HepG2 (cell line): ENCODE measurements around the gene TNXB. TPM values are rescaled to one million over a fixed set of nuclear protein-coding genes. Genes with fewer than 3 reads are reported as not detected.

Source experiments
- CBX2 ChIP-seq, 2 experiments: fragments of 200-600 bp in 1 of 2; sonication (generic); formaldehyde crosslinking in 1 of 2; IDR thresholded peaks; 2 replicates each; pipeline versions ENCODE4 v1.7.0 to v1.8.1; 2018 to 2022; ENCODE audit warnings: low read depth in 2 of 2, low read length in 1 of 2, mild to moderate bottlenecking in 1 of 2, missing genetic modification reagents in 1 of 2
- EHMT2 ChIP-seq: fragments of 200-600 bp; sonication (generic); IDR thresholded peaks from 2 replicates; pipeline ENCODE4 v1.7.0; 2017; ENCODE audit warnings: antibody characterized with exemption, low read depth, low read length, borderline replicate concordance
- HNRNPL ChIP-seq: fragments of 200-400 bp; formaldehyde crosslinking; IDR thresholded peaks from 2 replicates; pipeline ENCODE4 v1.6.1; 2017; ENCODE audit warnings: mild to moderate bottlenecking, low read depth, low read length
- KDM5B ChIP-seq: sonication (generic); formaldehyde crosslinking; IDR thresholded peaks from 2 replicates; pipeline ENCODE4 v1.4.0; 2020; ENCODE audit warnings: missing genetic modification reagents, mild to moderate bottlenecking, borderline replicate concordance
- KLF16 ChIP-seq, 2 experiments: sonication (generic) in 1 of 2; formaldehyde crosslinking in 1 of 2; IDR thresholded peaks; 2 replicates each; pipeline versions ENCODE4 v1.6.1 to v1.8.0; 2016 to 2023; ENCODE audit warnings: missing genetic modification reagents in 2 of 2, missing compliant biosample characterization in 1 of 2
- NFYC ChIP-seq: IDR thresholded peaks from 2 replicates; pipeline ENCODE4 v1.6.1; 2016; ENCODE audit warnings: missing genetic modification reagents, missing compliant biosample characterization
- SIX1 ChIP-seq: sonication (generic); formaldehyde crosslinking; IDR thresholded peaks from 2 replicates; pipeline ENCODE4 v1.4.0; 2020; ENCODE audit warnings: missing genetic modification reagents, borderline replicate concordance
- ZNF468 ChIP-seq: sonication (generic); formaldehyde crosslinking; IDR thresholded peaks from 2 replicates; pipeline ENCODE4 v1.8.0; 2022; ENCODE audit warnings: mild to moderate bottlenecking, moderate library complexity, missing genetic modification reagents
- polyA plus RNA-seq, 8 experiments: library from polyadenylated mRNA; depleted of rRNA in 3 of 8; stranded (reverse) in 7 of 8; unstranded in 1 of 8; fragments of >200 nt; fragmentation: Illumina TruSeq in 4 of 8; extraction: Trizol in 4 of 8; gene quantifications; 2 replicates each; pipeline versions ENCODE4 v1.2.1 to v1.2.3, GENCODE V29; 2011 to 2016; ENCODE audit warnings: low read depth in 4 of 8, missing spikeins in 1 of 8, mixed read lengths in 1 of 8; ENCODE audit not compliant: insufficient read depth in 1 of 8
- total RNA-seq, 5 experiments: library from RNA; depleted of rRNA; stranded (reverse); fragments of >200 nt; fragmentation: Illumina TruSeq; extraction: Trizol; gene quantifications; 2 replicates each; pipeline ENCODE4 v1.2.3, GENCODE V29; 2016; ENCODE audit warnings: low read depth in 1 of 5
- TF ChIP-seq, protein P1 (sequence below): sonication (generic); formaldehyde crosslinking; IDR thresholded peaks from 2 replicates; pipeline ENCODE4 v1.5.0; 2020; ENCODE audit warnings: missing genetic modification reagents
- TF ChIP-seq, protein P2 (sequence below): sonication (generic); formaldehyde crosslinking; IDR thresholded peaks from 2 replicates; pipeline ENCODE4 v1.4.0; 2020; ENCODE audit warnings: missing genetic modification reagents
- TF ChIP-seq, protein P3 (sequence below): sonication (generic); formaldehyde crosslinking; IDR thresholded peaks from 2 replicates; pipeline ENCODE4 v1.5.1; 2020; ENCODE audit warnings: mild to moderate bottlenecking, missing genetic modification reagents, borderline replicate concordance
- TF ChIP-seq, protein P4 (sequence below): sonication (generic); formaldehyde crosslinking; conservative IDR thresholded peaks from 2 replicates; pipeline ENCODE4 v1.4.0; 2020; ENCODE audit warnings: missing genetic modification reagents
- TF ChIP-seq, protein P5 (sequence below): sonication (generic); formaldehyde crosslinking; IDR thresholded peaks from 2 replicates; pipeline ENCODE4 v1.4.0; 2020; ENCODE audit warnings: mild to moderate bottlenecking, low read depth, missing genetic modification reagents

Gene TNXB
- total and polyA plus RNA-seq, 2 of the 13 experiments (the other 11 are each of a cell fraction or from before 2014, with no cell fraction given) = 1.6 to 2.7 TPM

DNA sequence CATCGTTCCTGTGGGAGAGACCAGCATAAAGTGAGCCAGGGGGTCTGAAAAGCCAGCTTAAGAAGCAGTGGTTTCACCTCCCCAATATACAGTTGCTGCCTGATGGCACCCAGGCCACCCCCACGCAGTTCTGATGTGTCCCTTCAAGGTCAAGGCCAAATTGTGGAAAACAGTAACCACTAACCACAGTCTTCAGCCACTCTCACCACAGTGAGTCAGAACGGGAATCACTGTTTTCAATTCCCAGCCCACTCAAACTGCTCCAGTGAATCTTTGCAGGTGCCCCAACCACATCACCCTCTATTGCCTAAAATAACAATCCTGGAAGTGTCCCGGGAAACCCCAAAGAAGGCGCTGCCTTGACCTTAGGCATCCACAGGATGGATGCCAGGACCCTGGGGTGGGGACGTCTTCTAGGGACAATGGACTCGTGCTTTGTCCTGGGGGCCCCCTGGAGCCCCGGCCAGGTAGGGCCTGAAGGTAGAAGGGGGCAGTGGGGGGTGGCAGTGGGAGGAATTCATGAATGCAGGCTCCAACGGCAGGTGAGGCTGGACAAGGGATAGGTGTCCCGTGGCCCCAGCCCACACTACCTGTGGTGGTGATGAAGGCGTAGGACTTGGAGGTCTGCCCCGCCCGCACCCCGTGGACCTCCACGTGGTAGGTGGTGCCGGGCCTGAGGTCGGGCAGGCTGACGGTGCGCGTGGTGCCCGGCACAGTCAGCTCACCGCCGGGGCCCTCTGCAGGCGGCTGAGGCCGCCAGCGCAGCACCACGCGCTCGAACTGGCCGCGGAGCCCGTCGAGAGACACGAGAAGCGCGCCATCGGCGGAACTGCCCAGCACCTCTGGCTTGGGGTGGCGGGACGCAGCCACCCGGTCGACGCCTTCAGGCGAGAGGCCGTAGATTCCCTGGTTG lies 22.2 kb downstream of the TNXB start (continued):
- TF ChIP-seq ZNF468 = no peak
- TF ChIP-seq, protein P1, sequence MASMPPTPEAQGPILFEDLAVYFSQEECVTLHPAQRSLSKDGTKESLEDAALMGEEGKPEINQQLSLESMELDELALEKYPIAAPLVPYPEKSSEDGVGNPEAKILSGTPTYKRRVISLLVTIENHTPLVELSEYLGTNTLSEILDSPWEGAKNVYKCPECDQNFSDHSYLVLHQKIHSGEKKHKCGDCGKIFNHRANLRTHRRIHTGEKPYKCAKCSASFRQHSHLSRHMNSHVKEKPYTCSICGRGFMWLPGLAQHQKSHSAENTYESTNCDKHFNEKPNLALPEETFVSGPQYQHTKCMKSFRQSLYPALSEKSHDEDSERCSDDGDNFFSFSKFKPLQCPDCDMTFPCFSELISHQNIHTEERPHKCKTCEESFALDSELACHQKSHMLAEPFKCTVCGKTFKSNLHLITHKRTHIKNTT = no peak
- TF ChIP-seq, protein P2, sequence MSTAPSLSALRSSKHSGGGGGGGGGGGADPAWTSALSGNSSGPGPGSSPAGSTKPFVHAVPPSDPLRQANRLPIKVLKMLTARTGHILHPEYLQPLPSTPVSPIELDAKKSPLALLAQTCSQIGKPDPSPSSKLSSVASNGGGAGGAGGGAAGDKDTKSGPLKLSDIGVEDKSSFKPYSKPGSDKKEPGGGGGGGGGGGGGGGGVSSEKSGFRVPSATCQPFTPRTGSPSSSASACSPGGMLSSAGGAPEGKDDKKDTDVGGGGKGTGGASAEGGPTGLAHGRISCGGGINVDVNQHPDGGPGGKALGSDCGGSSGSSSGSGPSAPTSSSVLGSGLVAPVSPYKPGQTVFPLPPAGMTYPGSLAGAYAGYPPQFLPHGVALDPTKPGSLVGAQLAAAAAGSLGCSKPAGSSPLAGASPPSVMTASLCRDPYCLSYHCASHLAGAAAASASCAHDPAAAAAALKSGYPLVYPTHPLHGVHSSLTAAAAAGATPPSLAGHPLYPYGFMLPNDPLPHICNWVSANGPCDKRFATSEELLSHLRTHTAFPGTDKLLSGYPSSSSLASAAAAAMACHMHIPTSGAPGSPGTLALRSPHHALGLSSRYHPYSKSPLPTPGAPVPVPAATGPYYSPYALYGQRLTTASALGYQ = no peak
- no peak for TF ChIP-seq KDM5B (CRISPR knock-in tag)
- TF ChIP-seq, protein P3, sequence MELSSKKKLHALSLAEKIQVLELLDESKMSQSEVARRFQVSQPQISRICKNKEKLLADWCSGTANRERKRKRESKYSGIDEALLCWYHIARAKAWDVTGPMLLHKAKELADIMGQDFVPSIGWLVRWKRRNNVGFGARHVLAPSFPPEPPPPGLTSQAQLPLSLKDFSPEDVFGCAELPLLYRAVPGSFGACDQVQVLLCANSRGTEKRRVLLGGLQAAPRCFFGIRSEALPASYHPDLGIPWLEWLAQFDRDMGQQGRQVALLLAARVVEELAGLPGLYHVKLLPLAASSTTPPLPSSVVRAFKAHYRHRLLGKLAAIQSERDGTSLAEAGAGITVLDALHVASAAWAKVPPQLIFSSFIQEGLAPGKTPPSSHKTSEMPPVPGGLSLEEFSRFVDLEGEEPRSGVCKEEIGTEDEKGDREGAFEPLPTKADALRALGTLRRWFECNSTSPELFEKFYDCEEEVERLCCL (CRISPR knock-in tag) = no peak
- no peak for TF ChIP-seq HNRNPL
- no peak for TF ChIP-seq NFYC (CRISPR knock-in tag)
- TF ChIP-seq, protein P4, sequence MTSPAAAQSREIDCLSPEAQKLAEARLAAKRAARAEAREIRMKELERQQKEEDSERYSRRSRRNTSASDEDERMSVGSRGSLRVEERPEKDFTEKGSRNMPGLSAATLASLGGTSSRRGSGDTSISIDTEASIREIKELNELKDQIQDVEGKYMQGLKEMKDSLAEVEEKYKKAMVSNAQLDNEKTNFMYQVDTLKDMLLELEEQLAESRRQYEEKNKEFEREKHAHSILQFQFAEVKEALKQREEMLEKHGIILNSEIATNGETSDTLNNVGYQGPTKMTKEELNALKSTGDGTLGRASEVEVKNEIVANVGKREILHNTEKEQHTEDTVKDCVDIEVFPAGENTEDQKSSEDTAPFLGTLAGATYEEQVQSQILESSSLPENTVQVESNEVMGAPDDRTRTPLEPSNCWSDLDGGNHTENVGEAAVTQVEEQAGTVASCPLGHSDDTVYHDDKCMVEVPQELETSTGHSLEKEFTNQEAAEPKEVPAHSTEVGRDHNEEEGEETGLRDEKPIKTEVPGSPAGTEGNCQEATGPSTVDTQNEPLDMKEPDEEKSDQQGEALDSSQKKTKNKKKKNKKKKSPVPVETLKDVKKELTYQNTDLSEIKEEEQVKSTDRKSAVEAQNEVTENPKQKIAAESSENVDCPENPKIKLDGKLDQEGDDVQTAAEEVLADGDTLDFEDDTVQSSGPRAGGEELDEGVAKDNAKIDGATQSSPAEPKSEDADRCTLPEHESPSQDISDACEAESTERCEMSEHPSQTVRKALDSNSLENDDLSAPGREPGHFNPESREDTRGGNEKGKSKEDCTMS (CRISPR knock-in tag) = no peak
- TF ChIP-seq CBX2 (IDR thresholded peaks at IDR 0.05; ENCODE audit: low read depth, low read length) = no peak
- 0 out of 2 replicates have a peak, but pooled peaks have one; percentile 14 for TF ChIP-seq CBX2 (CRISPR knock-in tag; IDR thresholded peaks at IDR 0.05; ENCODE audit: low read depth)
- TF ChIP-seq KLF16 (CRISPR knock-in tag; IDR thresholded peaks at IDR 0.05) = no peak
- TF ChIP-seq EHMT2 = no peak
- TF ChIP-seq SIX1 (CRISPR knock-in tag) = no peak
- TF ChIP-seq, protein P5, sequence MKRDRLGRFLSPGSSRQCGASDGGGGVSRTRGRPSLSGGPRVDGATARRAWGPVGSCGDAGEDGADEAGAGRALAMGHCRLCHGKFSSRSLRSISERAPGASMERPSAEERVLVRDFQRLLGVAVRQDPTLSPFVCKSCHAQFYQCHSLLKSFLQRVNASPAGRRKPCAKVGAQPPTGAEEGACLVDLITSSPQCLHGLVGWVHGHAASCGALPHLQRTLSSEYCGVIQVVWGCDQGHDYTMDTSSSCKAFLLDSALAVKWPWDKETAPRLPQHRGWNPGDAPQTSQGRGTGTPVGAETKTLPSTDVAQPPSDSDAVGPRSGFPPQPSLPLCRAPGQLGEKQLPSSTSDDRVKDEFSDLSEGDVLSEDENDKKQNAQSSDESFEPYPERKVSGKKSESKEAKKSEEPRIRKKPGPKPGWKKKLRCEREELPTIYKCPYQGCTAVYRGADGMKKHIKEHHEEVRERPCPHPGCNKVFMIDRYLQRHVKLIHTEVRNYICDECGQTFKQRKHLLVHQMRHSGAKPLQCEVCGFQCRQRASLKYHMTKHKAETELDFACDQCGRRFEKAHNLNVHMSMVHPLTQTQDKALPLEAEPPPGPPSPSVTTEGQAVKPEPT (CRISPR knock-in tag) = no peak
